ENCODE measurements around the gene TUT1. TPM values are rescaled to one million over a fixed set of nuclear protein-coding genes. Genes with fewer than 3 reads are reported as not detected.

The TUT1 gene
- total RNA-seq, 2 donors from 2014 or later: 16.0 to 33.5 TPM

DNA sequence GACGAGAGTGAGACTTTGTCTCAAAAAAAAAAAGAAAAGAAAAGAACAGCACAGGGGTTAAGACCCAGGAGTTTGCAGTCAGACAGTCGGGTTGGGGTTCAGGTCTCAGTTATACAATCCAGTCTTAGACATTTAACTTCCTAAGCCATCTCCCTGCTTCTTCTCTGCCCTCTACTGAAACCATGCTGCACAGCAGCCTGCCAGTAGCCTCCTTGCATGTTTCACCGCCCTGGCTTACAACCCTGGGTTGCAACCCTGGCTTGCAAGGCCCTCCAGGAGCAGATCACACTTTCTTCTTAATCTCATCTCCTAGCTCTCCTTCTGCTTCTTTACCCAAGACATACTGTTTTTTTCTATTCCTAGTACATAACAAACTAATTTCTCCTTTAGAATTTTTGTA, 36.4 kb upstream of the TUT1 start:
- Histone ChIP-seq H3K9ac (ENCODE audit: extremely low read depth, low read length, poor library complexity, severe bottlenecking) (no peak overlapping the region), H3K27ac (ENCODE audit: low read depth, low read length) (no peak overlapping the region), H3K4me3 (ENCODE audit: low read length) (no peak overlapping the region), H3K27me3 (ENCODE audit: control insufficient read depth, insufficient read depth, low read length, poor library complexity, severe bottlenecking) (no peaks in the 10 kb centered on the region), H3K9me3 (ENCODE audit: control insufficient read depth, low read length) (no peaks in the 10 kb centered on the region), H3K4me1 (ENCODE audit: control insufficient read depth, insufficient read depth, low read length) (no peaks in the 10 kb centered on the region), H3K36me3 (ENCODE audit: control insufficient read depth, insufficient read depth, low read length) (peaks cover 84% of the 10 kb centered on the region)
- no peaks in the 10 kb centered on the region for H3K9me3 Mint-ChIP-seq
- H3K4me1 Mint-ChIP-seq: no peaks in the 10 kb centered on the region
- no peak overlapping the region for H3K4me3 Mint-ChIP-seq
- H3K27me3 Mint-ChIP-seq (ENCODE audit: insufficient read depth): no peaks in the 10 kb centered on the region
- peak overlapping the region; percentile 57 for H3K27ac Mint-ChIP-seq
- H3K36me3 Mint-ChIP-seq (ENCODE audit: low read depth): peaks cover 81% of the 10 kb centered on the region
- TF ChIP-seq, protein P1, sequence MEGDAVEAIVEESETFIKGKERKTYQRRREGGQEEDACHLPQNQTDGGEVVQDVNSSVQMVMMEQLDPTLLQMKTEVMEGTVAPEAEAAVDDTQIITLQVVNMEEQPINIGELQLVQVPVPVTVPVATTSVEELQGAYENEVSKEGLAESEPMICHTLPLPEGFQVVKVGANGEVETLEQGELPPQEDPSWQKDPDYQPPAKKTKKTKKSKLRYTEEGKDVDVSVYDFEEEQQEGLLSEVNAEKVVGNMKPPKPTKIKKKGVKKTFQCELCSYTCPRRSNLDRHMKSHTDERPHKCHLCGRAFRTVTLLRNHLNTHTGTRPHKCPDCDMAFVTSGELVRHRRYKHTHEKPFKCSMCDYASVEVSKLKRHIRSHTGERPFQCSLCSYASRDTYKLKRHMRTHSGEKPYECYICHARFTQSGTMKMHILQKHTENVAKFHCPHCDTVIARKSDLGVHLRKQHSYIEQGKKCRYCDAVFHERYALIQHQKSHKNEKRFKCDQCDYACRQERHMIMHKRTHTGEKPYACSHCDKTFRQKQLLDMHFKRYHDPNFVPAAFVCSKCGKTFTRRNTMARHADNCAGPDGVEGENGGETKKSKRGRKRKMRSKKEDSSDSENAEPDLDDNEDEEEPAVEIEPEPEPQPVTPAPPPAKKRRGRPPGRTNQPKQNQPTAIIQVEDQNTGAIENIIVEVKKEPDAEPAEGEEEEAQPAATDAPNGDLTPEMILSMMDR (conservative IDR thresholded peaks at IDR 0.05): no peak
- DNase-seq: no peak
- 93 to 95% methylated on average over 2 to 3 of the region's 3 CpGs for WGBS, 2 experiments (ENCODE audit: insufficient coverage in 1 of 2, insufficient read length in 1 of 2)

DNA sequence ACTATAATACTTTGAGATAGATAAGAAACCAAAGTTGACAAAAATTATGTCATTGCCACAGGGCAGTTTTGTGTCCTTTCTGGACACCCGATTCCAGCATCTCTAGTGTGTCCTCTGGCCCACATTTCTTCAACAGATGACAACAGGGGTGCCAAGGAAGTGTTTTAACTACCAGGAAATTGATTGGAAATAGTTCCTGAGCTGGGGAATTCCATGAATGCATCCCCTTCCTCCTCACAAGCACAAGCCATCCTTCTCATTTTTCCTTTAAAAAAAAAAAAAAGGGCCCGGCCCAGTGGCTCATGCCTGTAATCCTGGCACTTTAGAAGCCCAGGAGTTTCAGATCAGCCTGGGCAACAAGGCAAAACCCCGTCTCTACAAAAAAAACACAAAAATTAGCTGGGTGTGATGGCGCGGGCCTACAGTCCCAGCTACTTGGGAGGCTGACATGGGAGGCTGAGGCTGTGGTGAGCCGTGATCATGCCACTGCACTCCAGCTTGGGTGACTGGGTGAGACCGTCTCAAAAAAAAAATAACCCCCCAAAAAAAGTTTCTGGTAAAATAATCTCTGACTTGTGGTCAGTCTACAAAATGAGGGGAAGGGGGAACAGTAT, 31.3 kb upstream of the TUT1 start:
- no peak for DNase-seq
- H3K27me3 Mint-ChIP-seq (ENCODE audit: insufficient read depth): no peaks in the 10 kb centered on the region

DNA sequence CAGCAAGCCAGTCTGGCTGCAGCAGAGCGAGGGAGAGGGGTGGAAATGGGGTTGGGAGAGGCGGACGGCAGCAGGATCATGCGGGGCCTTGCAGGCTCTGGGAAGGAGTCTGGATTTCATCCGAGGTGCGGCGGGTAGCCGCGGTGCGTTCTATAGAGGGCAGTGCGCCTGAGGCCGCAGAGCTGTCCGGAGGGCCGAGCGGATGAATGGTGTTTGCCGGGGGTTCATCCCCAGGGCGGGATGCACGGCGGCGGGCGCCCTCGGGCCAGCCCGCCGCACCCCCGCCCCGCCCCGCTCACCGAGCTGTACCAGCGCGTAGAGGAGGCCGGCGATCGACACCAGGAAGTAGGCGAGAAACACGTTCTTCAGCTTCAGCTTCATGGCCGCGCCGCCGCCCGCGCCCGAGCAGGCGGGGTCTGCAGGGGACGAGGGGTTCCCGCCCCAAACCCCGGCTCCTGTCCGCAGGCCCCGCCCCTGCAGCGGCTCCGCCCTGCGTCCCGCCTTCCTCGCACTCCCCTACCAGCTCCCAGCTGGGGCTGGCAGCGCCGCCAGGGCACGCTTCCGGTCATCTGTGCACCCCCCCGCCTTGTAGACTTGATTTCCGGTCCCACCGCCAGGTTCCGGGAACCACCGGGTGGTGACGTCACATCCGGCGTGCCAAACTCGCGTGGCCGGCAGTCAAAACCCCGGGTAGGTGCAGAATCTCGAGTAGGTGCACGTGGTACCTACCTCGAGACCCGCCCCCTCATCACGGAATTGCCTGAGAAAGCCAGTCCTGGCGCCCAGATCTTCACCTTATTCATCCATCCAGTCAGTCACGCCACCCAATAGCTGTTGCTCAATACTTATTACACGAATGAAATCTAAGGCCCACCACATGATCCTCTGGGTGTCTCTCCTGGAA, 30.5 kb upstream of the TUT1 start, which contains the start of gene B3GAT3:
B3GAT3 (minus strand) TSS at position 420 of the 904 bp plus-strand sequence; CDS start at position 381, 39 bp downstream.
- 3 to 7% methylated on average over 31 to 77 of the region's 77 CpGs for WGBS, 2 experiments (ENCODE audit: insufficient coverage in 1 of 2, insufficient read length in 1 of 2)

More for the DNA sequence above, 31.3 kb upstream of the TUT1 start:
- Mint-ChIP-seq H3K4me1 (peaks cover 13% of the 10 kb centered on the region), H3K4me3 (peak overlapping the region; percentile 77), H3K9me3 (no peaks in the 10 kb centered on the region), H3K27ac (peak overlapping the region; percentile 95), H3K36me3 (ENCODE audit: low read depth) (peaks cover 43% of the 10 kb centered on the region)
- TF ChIP-seq, protein P1 (conservative IDR thresholded peaks at IDR 0.05): no peak
- H3K36me3 ChIP-seq (ENCODE audit: control insufficient read depth, insufficient read depth, low read length): peaks cover 33% of the 10 kb centered on the region
- no peaks in the 10 kb centered on the region for H3K4me1 ChIP-seq (ENCODE audit: control insufficient read depth, insufficient read depth, low read length)
- peak overlapping the region; percentile 65 for H3K4me3 ChIP-seq (ENCODE audit: low read length)
- H3K9ac ChIP-seq (ENCODE audit: extremely low read depth, low read length, poor library complexity, severe bottlenecking): no peak overlapping the region
- WGBS, 2 experiments (ENCODE audit: insufficient coverage in 1 of 2, insufficient read length in 1 of 2): 90 to 95% methylated on average over 2 to 7 of the region's 7 CpGs
- H3K27ac ChIP-seq (ENCODE audit: low read depth, low read length): peak overlapping the region; percentile 74
- no peaks in the 10 kb centered on the region for H3K27me3 ChIP-seq (ENCODE audit: control insufficient read depth, insufficient read depth, low read length, poor library complexity, severe bottlenecking)
- no peaks in the 10 kb centered on the region for H3K9me3 ChIP-seq (ENCODE audit: control insufficient read depth, low read length)

More for the DNA sequence above, 30.5 kb upstream of the TUT1 start, which contains the start of gene B3GAT3:
- H3K27me3 Mint-ChIP-seq (ENCODE audit: insufficient read depth): no peaks in the 10 kb centered on the region
- H3K4me1 Mint-ChIP-seq: peaks cover 13% of the 10 kb centered on the region
- H3K36me3 Mint-ChIP-seq (ENCODE audit: low read depth): peaks cover 35% of the 10 kb centered on the region
- Histone ChIP-seq H3K27me3 (ENCODE audit: control insufficient read depth, insufficient read depth, low read length, poor library complexity, severe bottlenecking) (no peaks in the 10 kb centered on the region), H3K9ac (ENCODE audit: extremely low read depth, low read length, poor library complexity, severe bottlenecking) (peak within 1 kb of the TSS; percentile 68), H3K4me1 (ENCODE audit: control insufficient read depth, insufficient read depth, low read length) (no peaks in the 10 kb centered on the region), H3K9me3 (ENCODE audit: control insufficient read depth, low read length) (no peaks in the 10 kb centered on the region), H3K27ac (ENCODE audit: low read depth, low read length) (peak within 1 kb of the TSS; percentile 74), H3K4me3 (ENCODE audit: low read length) (peak within 1 kb of the TSS; percentile 91), H3K36me3 (ENCODE audit: control insufficient read depth, insufficient read depth, low read length) (peaks cover 26% of the 10 kb centered on the region)
- H3K27ac Mint-ChIP-seq: peak within 1 kb of the TSS; percentile 95
- H3K4me3 Mint-ChIP-seq: peak within 1 kb of the TSS; percentile 77
- TF ChIP-seq, protein P1 (conservative IDR thresholded peaks at IDR 0.05): peak; percentile 12
- H3K9me3 Mint-ChIP-seq: no peaks in the 10 kb centered on the region
- peak; percentile 99 for DNase-seq
